HCT116 (cell line): ENCODE data around the gene THRB.

Source experiments
- EGR1 ChIP-seq: IDR thresholded peaks from 2 replicates; pipeline ENCODE4 v1.6.1; 2012; ENCODE audit warnings: low read depth
- EZH2phosphoT487 ChIP-seq: fragments of 200-600 bp; IDR thresholded peaks from 2 replicates; pipeline ENCODE4 v1.6.1; 2018; ENCODE audit warnings: antibody characterized with exemption, borderline replicate concordance
- POLR2A ChIP-seq: IDR thresholded peaks from 2 replicates; pipeline ENCODE4 v1.7.0; 2011; ENCODE audit warnings: borderline replicate concordance; ENCODE audit not compliant: insufficient read depth, insufficient read length; ENCODE audit errors: extremely low read depth
- POLR2AphosphoS5 ChIP-seq: IDR thresholded peaks from 2 replicates; pipeline ENCODE4 v1.6.1; 2011; ENCODE audit warnings: mild to moderate bottlenecking, low read depth, low read length, moderate library complexity
- RAD21 ChIP-seq: IDR thresholded peaks from 2 replicates; pipeline ENCODE4 v1.6.1; 2012; ENCODE audit warnings: low read depth, mild to moderate bottlenecking
- SIN3A ChIP-seq: IDR thresholded peaks from 2 replicates; pipeline ENCODE4 v1.6.1; 2012; ENCODE audit warnings: low read depth
- SRF ChIP-seq: IDR thresholded peaks from 2 replicates; pipeline ENCODE4 v1.6.1; 2012; ENCODE audit warnings: low read depth
- YY1 ChIP-seq: IDR thresholded peaks from 2 replicates; pipeline ENCODE4 v1.6.1; 2011; ENCODE audit warnings: low read length, low read depth, moderate library complexity, mild to moderate bottlenecking; ENCODE audit not compliant: insufficient replicate concordance; ENCODE audit errors: extremely low read depth
- TF ChIP-seq, protein P1 (sequence below), 3 experiments: fragments of 200-600 bp in 1 of 3; sonication (generic) in 1 of 3; IDR thresholded peaks in 2 of 3; conservative IDR thresholded peaks in 1 of 3; 2 replicates each; pipeline ENCODE4 v1.5.1; 2012 to 2017; ENCODE audit warnings: low read depth in 2 of 3, low read length in 2 of 3, antibody characterized with exemption in 1 of 3, borderline replicate concordance in 1 of 3, control low read depth in 1 of 3, mild to moderate bottlenecking in 1 of 3, mixed read lengths in 1 of 3, mixed run types in 1 of 3, moderate library complexity in 1 of 3; ENCODE audit not compliant: insufficient read depth in 1 of 3

DNA sequence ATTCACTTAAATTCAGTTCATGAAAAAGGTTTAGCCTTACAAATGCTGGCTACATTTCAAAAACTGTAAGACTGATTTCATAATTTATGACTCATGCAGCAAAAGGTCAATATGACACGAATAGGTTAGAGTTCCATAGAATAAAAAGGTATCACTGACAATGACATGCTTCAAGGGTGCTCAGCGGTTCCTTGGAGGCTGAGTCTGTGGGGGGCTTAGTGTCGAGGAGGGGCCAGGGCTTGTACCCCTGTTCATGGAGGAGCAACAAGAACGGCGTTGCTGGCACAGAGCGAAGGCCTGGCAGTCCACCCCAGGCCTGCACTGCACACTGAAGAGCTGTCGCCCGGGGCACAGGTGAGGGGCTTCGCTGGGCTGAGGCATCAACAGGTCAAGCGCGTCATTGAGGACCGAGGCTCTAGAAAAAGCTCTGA, 375.3 kb downstream of the THRB start:
- TF ChIP-seq, protein P1, sequence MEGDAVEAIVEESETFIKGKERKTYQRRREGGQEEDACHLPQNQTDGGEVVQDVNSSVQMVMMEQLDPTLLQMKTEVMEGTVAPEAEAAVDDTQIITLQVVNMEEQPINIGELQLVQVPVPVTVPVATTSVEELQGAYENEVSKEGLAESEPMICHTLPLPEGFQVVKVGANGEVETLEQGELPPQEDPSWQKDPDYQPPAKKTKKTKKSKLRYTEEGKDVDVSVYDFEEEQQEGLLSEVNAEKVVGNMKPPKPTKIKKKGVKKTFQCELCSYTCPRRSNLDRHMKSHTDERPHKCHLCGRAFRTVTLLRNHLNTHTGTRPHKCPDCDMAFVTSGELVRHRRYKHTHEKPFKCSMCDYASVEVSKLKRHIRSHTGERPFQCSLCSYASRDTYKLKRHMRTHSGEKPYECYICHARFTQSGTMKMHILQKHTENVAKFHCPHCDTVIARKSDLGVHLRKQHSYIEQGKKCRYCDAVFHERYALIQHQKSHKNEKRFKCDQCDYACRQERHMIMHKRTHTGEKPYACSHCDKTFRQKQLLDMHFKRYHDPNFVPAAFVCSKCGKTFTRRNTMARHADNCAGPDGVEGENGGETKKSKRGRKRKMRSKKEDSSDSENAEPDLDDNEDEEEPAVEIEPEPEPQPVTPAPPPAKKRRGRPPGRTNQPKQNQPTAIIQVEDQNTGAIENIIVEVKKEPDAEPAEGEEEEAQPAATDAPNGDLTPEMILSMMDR (IDR thresholded peaks at IDR 0.05 in 2 of 3, conservative IDR thresholded peaks at IDR 0.05 in 1 of 3; ENCODE audit: borderline replicate concordance in 1 of 3, insufficient read depth in 1 of 3, low read depth in 2 of 3, low read length in 2 of 3), result no peak
- TF ChIP-seq YY1, result no peak
- TF ChIP-seq SRF, result no peak
- TF ChIP-seq EZH2phosphoT487, result no peak
- no peak for TF ChIP-seq SIN3A
- TF ChIP-seq RAD21, result no peak
- no peak for TF ChIP-seq POLR2A
- TF ChIP-seq POLR2AphosphoS5, result no peak
- TF ChIP-seq EGR1, result no peak
